ENCODE data around the gene JMJD8. TPM values are rescaled to one million over a fixed set of nuclear protein-coding genes. Genes with fewer than 3 reads are reported as not detected.
A peak's percentile ranks its signal among the peaks of the same experiment; 100 is the strongest.

JMJD8 gene
- total RNA-seq, 1 donor, result 42.8 TPM

DNA sequence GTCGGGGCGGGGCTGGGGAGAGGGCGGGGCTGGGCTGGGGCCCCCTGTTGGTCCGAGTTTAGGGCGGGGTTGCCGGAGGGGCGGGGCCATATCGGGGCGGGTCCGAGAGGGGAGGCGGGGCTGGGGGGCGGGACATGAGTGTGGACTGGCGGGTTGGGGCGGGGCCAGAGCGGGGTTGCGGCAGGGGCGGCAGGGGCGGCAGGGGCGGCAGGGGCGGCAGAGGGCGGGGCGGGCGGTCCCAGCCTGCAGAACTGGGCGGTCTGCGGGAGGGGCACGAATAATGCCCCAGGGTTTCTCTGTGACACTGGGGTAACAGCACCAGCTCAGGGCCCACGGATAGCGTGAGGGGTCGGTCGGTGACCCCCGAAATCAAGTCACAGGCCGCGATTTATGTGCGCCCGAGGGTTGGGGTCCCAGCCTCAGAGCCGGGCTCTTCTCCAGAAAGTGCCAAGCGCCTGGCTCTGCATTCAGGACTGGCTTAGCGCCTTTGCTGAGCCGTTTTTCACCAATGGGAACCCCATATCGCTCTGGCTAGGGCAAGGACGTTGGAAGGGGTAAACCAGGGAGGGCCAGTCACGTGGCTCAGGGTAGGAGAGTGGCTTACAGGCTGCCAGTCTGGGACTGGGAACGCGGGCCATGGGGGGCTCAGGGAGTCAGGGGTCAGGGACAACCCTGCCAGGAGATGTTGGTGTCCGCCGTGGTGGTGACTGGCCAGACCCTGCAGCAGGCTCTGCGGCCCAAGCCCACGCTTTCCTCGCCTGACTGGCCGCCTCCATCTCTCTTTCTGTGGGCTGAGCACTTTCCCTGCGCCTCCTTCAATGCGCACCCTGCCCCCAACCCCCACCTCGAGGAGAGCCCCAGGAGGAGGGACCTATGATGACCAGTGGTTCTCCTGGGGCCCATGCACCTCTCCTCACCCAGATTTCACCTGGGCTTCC is 46.8 kb downstream of the JMJD8 start:
- DNase-seq (ENCODE audit: low read depth), result peak; percentile 88
- TF ChIP-seq, protein P1, sequence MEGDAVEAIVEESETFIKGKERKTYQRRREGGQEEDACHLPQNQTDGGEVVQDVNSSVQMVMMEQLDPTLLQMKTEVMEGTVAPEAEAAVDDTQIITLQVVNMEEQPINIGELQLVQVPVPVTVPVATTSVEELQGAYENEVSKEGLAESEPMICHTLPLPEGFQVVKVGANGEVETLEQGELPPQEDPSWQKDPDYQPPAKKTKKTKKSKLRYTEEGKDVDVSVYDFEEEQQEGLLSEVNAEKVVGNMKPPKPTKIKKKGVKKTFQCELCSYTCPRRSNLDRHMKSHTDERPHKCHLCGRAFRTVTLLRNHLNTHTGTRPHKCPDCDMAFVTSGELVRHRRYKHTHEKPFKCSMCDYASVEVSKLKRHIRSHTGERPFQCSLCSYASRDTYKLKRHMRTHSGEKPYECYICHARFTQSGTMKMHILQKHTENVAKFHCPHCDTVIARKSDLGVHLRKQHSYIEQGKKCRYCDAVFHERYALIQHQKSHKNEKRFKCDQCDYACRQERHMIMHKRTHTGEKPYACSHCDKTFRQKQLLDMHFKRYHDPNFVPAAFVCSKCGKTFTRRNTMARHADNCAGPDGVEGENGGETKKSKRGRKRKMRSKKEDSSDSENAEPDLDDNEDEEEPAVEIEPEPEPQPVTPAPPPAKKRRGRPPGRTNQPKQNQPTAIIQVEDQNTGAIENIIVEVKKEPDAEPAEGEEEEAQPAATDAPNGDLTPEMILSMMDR (IDR thresholded peaks at IDR 0.05; ENCODE audit: insufficient read depth, low read length), result no peak
- peak overlapping the region; percentile 91 for H3K4me3 ChIP-seq (ENCODE audit: low read depth, low read length)

DNA sequence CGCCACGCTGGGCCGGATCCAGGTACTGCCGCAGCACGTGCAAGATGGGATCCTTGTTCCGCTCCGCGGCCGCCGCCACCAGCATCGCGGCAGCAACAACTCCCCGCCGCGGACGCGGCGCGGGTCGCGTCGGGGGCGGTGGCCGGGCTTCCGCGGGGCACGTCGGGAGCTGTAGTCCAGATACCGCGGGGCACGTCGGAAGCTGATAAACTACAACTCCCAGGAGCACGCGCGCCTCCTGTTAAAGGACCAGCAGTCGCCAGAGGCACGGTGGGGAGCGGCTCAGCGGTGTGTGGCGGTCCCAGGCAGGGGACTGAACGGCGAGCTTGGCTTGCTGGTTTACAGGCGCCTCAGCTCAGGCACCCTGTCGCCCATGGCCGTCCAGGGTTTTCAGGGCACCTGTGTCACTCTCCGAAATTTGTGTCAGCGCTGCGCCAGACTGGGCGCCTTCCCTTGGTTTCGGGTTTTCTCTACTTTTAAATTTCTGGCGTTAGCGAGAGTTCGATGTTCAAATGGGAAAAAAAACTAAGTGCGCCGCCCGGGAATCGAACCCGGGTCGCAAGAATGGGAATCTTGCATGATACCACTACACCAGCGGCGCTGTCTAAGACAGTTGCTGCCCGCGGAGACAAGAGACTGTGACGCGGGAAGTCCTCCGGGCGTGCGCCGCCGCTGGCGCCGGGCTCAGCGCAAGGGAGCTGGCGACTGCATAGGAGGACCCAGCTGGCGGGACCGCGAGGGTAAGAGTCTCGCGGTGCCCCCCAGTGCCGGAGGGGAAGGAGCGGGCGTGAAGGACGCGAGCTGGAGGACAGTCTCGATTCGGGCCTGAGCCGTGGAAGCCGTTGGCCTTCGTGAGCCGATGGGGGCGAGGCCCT is 47.7 kb downstream of the JMJD8 start, which contains the start of gene METTL26:
TSS of gene METTL26 (minus strand) at position 100 of the 875 bp plus-strand sequence. CDS start at position 85, 15 bp downstream.
- TF ChIP-seq, protein P1 (IDR thresholded peaks at IDR 0.05; ENCODE audit: insufficient read depth, low read length), result no peak
- DNase-seq (ENCODE audit: low read depth), result peak; percentile 93

DNA sequence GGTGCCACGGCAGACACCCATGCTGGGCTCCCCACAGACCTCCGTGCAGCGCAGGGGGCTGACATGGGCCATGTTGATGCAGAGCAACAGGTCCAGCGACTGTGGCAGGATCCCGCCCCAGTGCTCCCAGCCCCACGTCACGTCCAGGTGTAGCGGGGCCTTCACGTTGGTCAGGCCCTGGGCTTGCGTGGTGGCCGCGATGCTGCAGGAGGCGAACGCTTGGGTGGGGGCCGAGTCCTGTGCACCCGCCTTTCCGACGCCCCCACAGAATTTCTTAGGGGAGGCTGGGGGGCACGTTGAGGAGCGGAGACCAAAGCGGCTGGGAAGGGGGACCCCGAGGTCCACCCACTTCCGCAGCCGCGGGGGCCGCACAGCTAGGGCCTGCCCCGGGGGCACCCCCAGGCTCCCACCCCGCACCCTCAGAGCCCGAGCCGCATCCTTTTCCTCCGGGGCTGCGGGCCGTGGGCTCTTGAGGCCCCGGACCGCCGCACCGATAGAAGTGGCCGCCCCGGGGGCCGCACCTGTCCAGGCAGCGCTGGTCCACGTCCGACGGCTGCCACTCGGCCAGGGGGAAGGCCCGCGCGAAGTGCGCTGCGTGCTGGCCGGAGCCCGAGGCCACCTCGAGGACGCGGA is 48.4 kb downstream of the JMJD8 start:
- DNase-seq (ENCODE audit: low read depth), result no peak
- TF ChIP-seq, protein P1 (IDR thresholded peaks at IDR 0.05; ENCODE audit: insufficient read depth, low read length), result no peak
- H3K4me3 ChIP-seq (ENCODE audit: low read depth, low read length), result peak overlapping the region; percentile 91

More for the DNA sequence above, 47.7 kb downstream of the JMJD8 start, which contains the start of gene METTL26:
- peak within 1 kb of the TSS; percentile 91 for H3K4me3 ChIP-seq (ENCODE audit: low read depth, low read length)

DNA sequence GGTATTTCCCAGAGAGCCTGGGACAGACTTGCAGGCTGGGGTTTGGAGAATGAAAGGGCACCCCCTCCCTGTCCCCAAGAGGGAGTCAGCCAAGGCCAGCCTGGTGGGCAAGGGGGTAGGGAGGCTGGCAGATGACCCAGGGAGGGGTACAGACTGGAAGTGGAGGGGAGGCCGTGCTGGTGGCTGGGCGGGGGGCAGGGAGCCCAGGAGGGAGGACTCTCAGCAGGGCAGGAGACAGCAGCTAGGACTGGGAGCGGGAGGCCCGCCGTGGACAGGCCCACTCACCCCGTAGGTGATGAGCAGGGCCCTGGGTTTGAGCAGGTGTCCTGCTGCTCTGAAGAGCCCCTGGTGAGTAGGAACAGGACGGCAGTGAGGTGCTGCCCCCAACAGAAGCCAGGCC is 49.1 kb downstream of the JMJD8 start:
- DNase-seq (ENCODE audit: low read depth), result no peak
- TF ChIP-seq, protein P1 (IDR thresholded peaks at IDR 0.05; ENCODE audit: insufficient read depth, low read length), result no peak
- H3K4me3 ChIP-seq (ENCODE audit: low read depth, low read length), result peak overlapping the region; percentile 91

DNA sequence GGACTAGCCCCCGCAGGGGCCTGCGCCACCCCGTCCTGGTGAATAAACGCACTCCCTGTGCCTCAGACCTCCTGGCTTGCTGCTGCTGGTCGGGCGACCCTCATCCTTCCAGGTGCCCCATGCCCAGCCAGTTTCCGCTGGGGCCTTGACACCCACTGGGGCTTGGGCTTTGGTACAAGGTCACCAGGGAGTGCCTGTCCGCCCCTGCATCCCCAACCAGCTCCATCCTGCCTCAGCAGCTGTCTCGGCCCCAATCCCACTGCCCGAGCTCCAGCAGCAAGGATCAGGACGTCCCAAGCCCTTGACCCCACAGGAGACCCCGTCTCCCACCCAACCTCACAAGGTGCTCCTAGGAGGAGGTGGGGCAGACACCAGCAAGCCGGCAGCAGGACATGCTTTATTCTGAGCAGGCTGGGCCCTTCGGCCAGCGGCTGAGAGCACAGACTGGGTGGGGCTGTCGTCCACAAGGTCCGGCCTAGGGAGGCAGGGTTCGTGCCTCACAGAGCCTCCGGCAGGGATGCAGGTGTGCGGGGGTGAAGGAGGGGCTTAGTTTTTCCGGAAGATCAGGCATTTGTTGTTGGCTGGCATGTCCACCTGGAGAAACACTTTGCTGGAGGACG is 50.0 kb downstream of the JMJD8 start:
- TF ChIP-seq, protein P1 (IDR thresholded peaks at IDR 0.05; ENCODE audit: insufficient read depth, low read length), result no peak
- no peak for DNase-seq (ENCODE audit: low read depth)
- no peak overlapping the region for H3K4me3 ChIP-seq (ENCODE audit: low read depth, low read length)
